HepG2 (cell line): ENCODE results near the gene SLC25A11. TPM values are rescaled to one million over a fixed set of nuclear protein-coding genes. Genes with fewer than 3 reads are reported as not detected.

Experiments
- CBX1 ChIP-seq: IDR thresholded peaks from one replicate; pipeline ENCODE4 v1.6.1; 2016; ENCODE audit warnings: antibody characterized with exemption, low read depth
- FLYWCH1 ChIP-seq: sonication (generic); formaldehyde crosslinking; IDR thresholded peaks from 2 replicates; pipeline ENCODE4 v1.8.1; 2023; ENCODE audit warnings: mild to moderate bottlenecking, missing genetic modification reagents
- HCFC1 ChIP-seq: fragments of 150-350 bp; IDR thresholded peaks from 2 replicates; pipeline ENCODE4 v1.6.1; 2014; ENCODE audit warnings: low read depth, low read length
- IRX3 ChIP-seq: sonication (generic); formaldehyde crosslinking; IDR thresholded peaks from 2 replicates; pipeline ENCODE4 v1.8.1; 2023; ENCODE audit warnings: mild to moderate bottlenecking, low read depth, missing genetic modification reagents, borderline replicate concordance
- KLF9 ChIP-seq: IDR thresholded peaks from 2 replicates; pipeline ENCODE4 v1.6.1; 2016; ENCODE audit warnings: low read depth
- SP140L ChIP-seq: sonication (generic); formaldehyde crosslinking; IDR thresholded peaks from 2 replicates; pipeline ENCODE4 v1.4.0; 2020; ENCODE audit warnings: missing genetic modification reagents, borderline replicate concordance
- SP2 ChIP-seq: sonication (generic); formaldehyde crosslinking; IDR thresholded peaks from 2 replicates; pipeline ENCODE4 v1.5.1; 2020; ENCODE audit warnings: mild to moderate bottlenecking, missing genetic modification reagents
- THYN1 ChIP-seq: sonication (generic); formaldehyde crosslinking; IDR thresholded peaks from 2 replicates; pipeline ENCODE4 v1.8.1; 2023; ENCODE audit warnings: low read depth, mild to moderate bottlenecking, moderate library complexity, missing genetic modification reagents, borderline replicate concordance
- ZNF563 ChIP-seq: sonication (generic); formaldehyde crosslinking; IDR thresholded peaks from 2 replicates; pipeline ENCODE4 v1.8.0; 2022; ENCODE audit warnings: mild to moderate bottlenecking, moderate library complexity, missing genetic modification reagents
- ZNF567 ChIP-seq: sonication (generic); formaldehyde crosslinking; IDR thresholded peaks from 2 replicates; pipeline ENCODE4 v1.8.1; 2023; ENCODE audit warnings: mild to moderate bottlenecking, missing genetic modification reagents, borderline replicate concordance
- ZNF615 ChIP-seq: sonication (generic); formaldehyde crosslinking; IDR thresholded peaks from 2 replicates; pipeline ENCODE4 v1.5.0; 2020; ENCODE audit warnings: mild to moderate bottlenecking, missing genetic modification reagents, borderline replicate concordance
- ZNF644 ChIP-seq: IDR thresholded peaks from 2 replicates; pipeline ENCODE4 v1.6.1; 2016; ENCODE audit warnings: low read depth
- ZNF737 ChIP-seq: sonication (generic); formaldehyde crosslinking; IDR thresholded peaks from 2 replicates; pipeline ENCODE4 v1.5.0; 2020; ENCODE audit warnings: missing genetic modification reagents, mild to moderate bottlenecking, borderline replicate concordance
- ZNF776 ChIP-seq: sonication (generic); formaldehyde crosslinking; IDR thresholded peaks from 2 replicates; pipeline ENCODE4 v1.4.0; 2020; ENCODE audit warnings: mild to moderate bottlenecking, missing genetic modification reagents
- ZNF781 ChIP-seq: sonication (generic); formaldehyde crosslinking; IDR thresholded peaks from 2 replicates; pipeline ENCODE4 v1.5.1; 2020; ENCODE audit warnings: borderline replicate concordance, mild to moderate bottlenecking, missing genetic modification reagents; ENCODE audit errors: not compliant biosample characterization
- polyA plus RNA-seq, 8 experiments: library from polyadenylated mRNA; depleted of rRNA in 3 of 8; stranded (reverse) in 7 of 8; unstranded in 1 of 8; fragments of >200 nt; fragmentation: Illumina TruSeq in 4 of 8; extraction: Trizol in 4 of 8; gene quantifications; 2 replicates each; pipeline versions ENCODE4 v1.2.1 to v1.2.3, GENCODE V29; 2011 to 2016; ENCODE audit warnings: low read depth in 4 of 8, missing spikeins in 1 of 8, mixed read lengths in 1 of 8; ENCODE audit not compliant: insufficient read depth in 1 of 8
- total RNA-seq, 5 experiments: library from RNA; depleted of rRNA; stranded (reverse); fragments of >200 nt; fragmentation: Illumina TruSeq; extraction: Trizol; gene quantifications; 2 replicates each; pipeline ENCODE4 v1.2.3, GENCODE V29; 2016; ENCODE audit warnings: low read depth in 1 of 5
- TF ChIP-seq, protein P1 (sequence below): sonication (generic); formaldehyde crosslinking; IDR thresholded peaks from 2 replicates; pipeline ENCODE4 v1.5.0; 2020; ENCODE audit warnings: missing genetic modification reagents, mild to moderate bottlenecking, borderline replicate concordance
- TF ChIP-seq, protein P2 (sequence below): fragments of 450-650 bp; IDR thresholded peaks from 2 replicates; pipeline ENCODE4 v1.6.1; 2017; ENCODE audit warnings: mild to moderate bottlenecking
- TF ChIP-seq, protein P3 (sequence below): sonication (generic); formaldehyde crosslinking; IDR thresholded peaks from 2 replicates; pipeline ENCODE4 v1.9.0; 2022; ENCODE audit warnings: missing genetic modification reagents, mild to moderate bottlenecking, borderline replicate concordance
- TF ChIP-seq, protein P4 (sequence below): sonication (generic); formaldehyde crosslinking; IDR thresholded peaks from 2 replicates; pipeline ENCODE4 v1.4.0; 2020; ENCODE audit warnings: low read depth, mild to moderate bottlenecking, missing genetic modification reagents
- TF ChIP-seq, protein P5 (sequence below): sonication (generic); formaldehyde crosslinking; conservative IDR thresholded peaks from 2 replicates; pipeline ENCODE4 v1.8.0; 2022; ENCODE audit warnings: missing genetic modification reagents
- TF ChIP-seq, protein P6 (sequence below): sonication (generic); formaldehyde crosslinking; IDR thresholded peaks from 2 replicates; pipeline ENCODE4 v1.5.0; 2020; ENCODE audit warnings: missing genetic modification reagents

The SLC25A11 gene
- total and polyA plus RNA-seq, 2 of the 13 experiments (the other 11 are each of a cell fraction or from before 2014, with no cell fraction given) = 35.4 to 47.2 TPM

DNA sequence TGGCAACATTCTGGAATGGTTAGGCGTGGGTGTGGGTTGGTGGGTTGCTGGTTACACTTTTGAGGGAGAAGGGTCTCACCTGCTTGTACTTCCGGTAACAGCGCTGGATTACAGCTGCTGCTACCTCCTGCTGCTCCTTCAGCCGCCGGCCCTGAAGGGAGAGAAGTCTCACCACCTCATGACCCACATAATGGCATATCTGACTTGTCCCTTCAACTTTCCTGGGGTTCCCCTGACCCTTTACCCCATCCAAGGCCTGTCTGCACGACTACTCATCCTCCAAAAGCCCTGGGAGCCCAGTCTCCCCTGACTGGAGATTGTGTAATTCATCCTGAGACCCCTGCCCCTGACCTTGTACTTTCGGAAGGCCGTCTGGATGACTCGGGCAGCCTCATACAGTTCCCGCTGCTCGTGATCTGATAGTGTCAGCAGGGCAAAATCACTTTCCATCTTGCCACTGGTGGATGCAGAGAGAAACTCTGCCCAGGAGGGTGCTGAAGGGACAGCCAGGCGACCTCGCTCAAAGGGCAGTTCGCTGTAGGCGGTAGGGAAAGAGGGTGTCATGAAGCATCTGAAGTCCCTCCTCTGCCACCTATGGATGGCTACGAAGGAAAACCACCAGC, 29.8 kb upstream of the SLC25A11 start (continued):
- TF ChIP-seq THYN1 (CRISPR knock-in tag) = no peak
- no peak for TF ChIP-seq ZNF615 (CRISPR knock-in tag)
- TF ChIP-seq ZNF737 (CRISPR knock-in tag) = no peak
- TF ChIP-seq SP2 (CRISPR knock-in tag) = no peak
- no peak for TF ChIP-seq HCFC1
- TF ChIP-seq ZNF781 (CRISPR knock-in tag) = no peak
- TF ChIP-seq CBX1 = no peak
- TF ChIP-seq, protein P1, sequence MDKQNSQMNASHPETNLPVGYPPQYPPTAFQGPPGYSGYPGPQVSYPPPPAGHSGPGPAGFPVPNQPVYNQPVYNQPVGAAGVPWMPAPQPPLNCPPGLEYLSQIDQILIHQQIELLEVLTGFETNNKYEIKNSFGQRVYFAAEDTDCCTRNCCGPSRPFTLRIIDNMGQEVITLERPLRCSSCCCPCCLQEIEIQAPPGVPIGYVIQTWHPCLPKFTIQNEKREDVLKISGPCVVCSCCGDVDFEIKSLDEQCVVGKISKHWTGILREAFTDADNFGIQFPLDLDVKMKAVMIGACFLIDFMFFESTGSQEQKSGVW (CRISPR knock-in tag) = no peak
- TF ChIP-seq, protein P2, sequence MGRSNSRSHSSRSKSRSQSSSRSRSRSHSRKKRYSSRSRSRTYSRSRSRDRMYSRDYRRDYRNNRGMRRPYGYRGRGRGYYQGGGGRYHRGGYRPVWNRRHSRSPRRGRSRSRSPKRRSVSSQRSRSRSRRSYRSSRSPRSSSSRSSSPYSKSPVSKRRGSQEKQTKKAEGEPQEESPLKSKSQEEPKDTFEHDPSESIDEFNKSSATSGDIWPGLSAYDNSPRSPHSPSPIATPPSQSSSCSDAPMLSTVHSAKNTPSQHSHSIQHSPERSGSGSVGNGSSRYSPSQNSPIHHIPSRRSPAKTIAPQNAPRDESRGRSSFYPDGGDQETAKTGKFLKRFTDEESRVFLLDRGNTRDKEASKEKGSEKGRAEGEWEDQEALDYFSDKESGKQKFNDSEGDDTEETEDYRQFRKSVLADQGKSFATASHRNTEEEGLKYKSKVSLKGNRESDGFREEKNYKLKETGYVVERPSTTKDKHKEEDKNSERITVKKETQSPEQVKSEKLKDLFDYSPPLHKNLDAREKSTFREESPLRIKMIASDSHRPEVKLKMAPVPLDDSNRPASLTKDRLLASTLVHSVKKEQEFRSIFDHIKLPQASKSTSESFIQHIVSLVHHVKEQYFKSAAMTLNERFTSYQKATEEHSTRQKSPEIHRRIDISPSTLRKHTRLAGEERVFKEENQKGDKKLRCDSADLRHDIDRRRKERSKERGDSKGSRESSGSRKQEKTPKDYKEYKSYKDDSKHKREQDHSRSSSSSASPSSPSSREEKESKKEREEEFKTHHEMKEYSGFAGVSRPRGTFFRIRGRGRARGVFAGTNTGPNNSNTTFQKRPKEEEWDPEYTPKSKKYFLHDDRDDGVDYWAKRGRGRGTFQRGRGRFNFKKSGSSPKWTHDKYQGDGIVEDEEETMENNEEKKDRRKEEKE = no peak
- no peak for TF ChIP-seq KLF9
- no peak for TF ChIP-seq IRX3
- TF ChIP-seq ZNF563 = no peak
- TF ChIP-seq, protein P3, sequence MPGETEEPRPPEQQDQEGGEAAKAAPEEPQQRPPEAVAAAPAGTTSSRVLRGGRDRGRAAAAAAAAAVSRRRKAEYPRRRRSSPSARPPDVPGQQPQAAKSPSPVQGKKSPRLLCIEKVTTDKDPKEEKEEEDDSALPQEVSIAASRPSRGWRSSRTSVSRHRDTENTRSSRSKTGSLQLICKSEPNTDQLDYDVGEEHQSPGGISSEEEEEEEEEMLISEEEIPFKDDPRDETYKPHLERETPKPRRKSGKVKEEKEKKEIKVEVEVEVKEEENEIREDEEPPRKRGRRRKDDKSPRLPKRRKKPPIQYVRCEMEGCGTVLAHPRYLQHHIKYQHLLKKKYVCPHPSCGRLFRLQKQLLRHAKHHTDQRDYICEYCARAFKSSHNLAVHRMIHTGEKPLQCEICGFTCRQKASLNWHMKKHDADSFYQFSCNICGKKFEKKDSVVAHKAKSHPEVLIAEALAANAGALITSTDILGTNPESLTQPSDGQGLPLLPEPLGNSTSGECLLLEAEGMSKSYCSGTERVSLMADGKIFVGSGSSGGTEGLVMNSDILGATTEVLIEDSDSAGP = no peak
- TF ChIP-seq, protein P4, sequence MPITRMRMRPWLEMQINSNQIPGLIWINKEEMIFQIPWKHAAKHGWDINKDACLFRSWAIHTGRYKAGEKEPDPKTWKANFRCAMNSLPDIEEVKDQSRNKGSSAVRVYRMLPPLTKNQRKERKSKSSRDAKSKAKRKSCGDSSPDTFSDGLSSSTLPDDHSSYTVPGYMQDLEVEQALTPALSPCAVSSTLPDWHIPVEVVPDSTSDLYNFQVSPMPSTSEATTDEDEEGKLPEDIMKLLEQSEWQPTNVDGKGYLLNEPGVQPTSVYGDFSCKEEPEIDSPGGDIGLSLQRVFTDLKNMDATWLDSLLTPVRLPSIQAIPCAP = no peak
- no peak for TF ChIP-seq ZNF644
- TF ChIP-seq SP140L = no peak
- TF ChIP-seq, protein P5, sequence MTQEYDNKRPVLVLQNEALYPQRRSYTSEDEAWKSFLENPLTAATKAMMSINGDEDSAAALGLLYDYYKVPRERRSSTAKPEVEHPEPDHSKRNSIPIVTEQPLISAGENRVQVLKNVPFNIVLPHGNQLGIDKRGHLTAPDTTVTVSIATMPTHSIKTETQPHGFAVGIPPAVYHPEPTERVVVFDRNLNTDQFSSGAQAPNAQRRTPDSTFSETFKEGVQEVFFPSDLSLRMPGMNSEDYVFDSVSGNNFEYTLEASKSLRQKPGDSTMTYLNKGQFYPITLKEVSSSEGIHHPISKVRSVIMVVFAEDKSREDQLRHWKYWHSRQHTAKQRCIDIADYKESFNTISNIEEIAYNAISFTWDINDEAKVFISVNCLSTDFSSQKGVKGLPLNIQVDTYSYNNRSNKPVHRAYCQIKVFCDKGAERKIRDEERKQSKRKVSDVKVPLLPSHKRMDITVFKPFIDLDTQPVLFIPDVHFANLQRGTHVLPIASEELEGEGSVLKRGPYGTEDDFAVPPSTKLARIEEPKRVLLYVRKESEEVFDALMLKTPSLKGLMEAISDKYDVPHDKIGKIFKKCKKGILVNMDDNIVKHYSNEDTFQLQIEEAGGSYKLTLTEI (CRISPR knock-in tag) = no peak
- no peak for TF ChIP-seq ZNF567 (CRISPR knock-in tag)
- TF ChIP-seq, protein P6, sequence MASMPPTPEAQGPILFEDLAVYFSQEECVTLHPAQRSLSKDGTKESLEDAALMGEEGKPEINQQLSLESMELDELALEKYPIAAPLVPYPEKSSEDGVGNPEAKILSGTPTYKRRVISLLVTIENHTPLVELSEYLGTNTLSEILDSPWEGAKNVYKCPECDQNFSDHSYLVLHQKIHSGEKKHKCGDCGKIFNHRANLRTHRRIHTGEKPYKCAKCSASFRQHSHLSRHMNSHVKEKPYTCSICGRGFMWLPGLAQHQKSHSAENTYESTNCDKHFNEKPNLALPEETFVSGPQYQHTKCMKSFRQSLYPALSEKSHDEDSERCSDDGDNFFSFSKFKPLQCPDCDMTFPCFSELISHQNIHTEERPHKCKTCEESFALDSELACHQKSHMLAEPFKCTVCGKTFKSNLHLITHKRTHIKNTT = no peak
- no peak for TF ChIP-seq FLYWCH1 (CRISPR knock-in tag)
- TF ChIP-seq ZNF776 (CRISPR knock-in tag) = no peak
